B cell (primary cell): ENCODE data around the gene CAMSAP2. TPM values are rescaled to one million over a fixed set of nuclear protein-coding genes. Genes with fewer than 3 reads are reported as not detected.

ENCODE experiments used
- ATAC-seq: fragments of 200-7000 bp; cut with Tn5 transposase; one replicate; pipeline ENCODE4 v1.10.0; 2021; ENCODE audit warnings: low read depth, mild to moderate bottlenecking, moderate number of reproducible peaks, moderate library complexity
- CTCF ChIA-PET: fragments of 350-600 bp; sonication (Branson Sonifier 250); formaldehyde crosslinking; loops from one replicate; lab custom pipeline; 2021; ENCODE audit warnings: antibody characterized with exemption, inconsistent platforms; lab: Charles Lee
- POLR2A ChIA-PET: fragments of 350-600 bp; sonication (Branson Sonifier 250); formaldehyde crosslinking; loops from one replicate; lab custom pipeline; 2021; ENCODE audit warnings: antibody characterized with exemption; lab: Charles Lee
- DNase-seq: peaks from one replicate; pipeline ENCODE4 v3.0.0; 2013
- H2AFZ ChIP-seq: 2 replicates; pipeline ENCODE4 v1.6.1; 2012; ENCODE audit warnings: mild to moderate bottlenecking, low read depth, low read length; ENCODE audit not compliant: insufficient read depth, poor library complexity, severe bottlenecking
- H3K27ac ChIP-seq, 2 donors: 1 replicate in 1 of 2; 2 replicates in 1 of 2; pipeline ENCODE4 v1.5.1; 2012 to 2013; ENCODE audit warnings: low read length in 2 of 2, mild to moderate bottlenecking in 2 of 2, moderate library complexity in 1 of 2
- H3K27me3 ChIP-seq, 4 experiments: fragments of 200-600 bp in 1 of 4; sonication (generic) in 1 of 4; replicated peaks in 1 of 4; 1 replicate in 2 of 4; 2 replicates in 2 of 4; pipeline versions ENCODE4 v1.6.1 to v1.7.0; 2013 to 2016; ENCODE audit warnings: low read length in 3 of 4, mild to moderate bottlenecking in 2 of 4, mixed read lengths in 1 of 4, moderate library complexity in 1 of 4; ENCODE audit not compliant: insufficient read depth in 4 of 4, control insufficient read depth in 3 of 4; ENCODE audit errors: control extremely low read depth in 1 of 4
- H3K36me3 ChIP-seq, 2 experiments: replicated peaks in 1 of 2; 1 replicate in 1 of 2; 2 replicates in 1 of 2; pipeline versions ENCODE4 v1.6.1 to v1.7.1; 2013; ENCODE audit warnings: low read length in 1 of 2; ENCODE audit not compliant: insufficient read depth in 2 of 2, control insufficient read depth in 1 of 2; ENCODE audit errors: control extremely low read depth in 1 of 2, extremely low read depth in 1 of 2
- H3K4me1 ChIP-seq, 2 donors: fragments of 200-600 bp in 1 of 2; sonication (generic) in 1 of 2; 1 replicate in 1 of 2; 2 replicates in 1 of 2; pipeline versions ENCODE4 v1.5.1 to v1.6.1; 2013 to 2017; ENCODE audit warnings: low read length in 2 of 2; ENCODE audit not compliant: control insufficient read depth in 2 of 2, insufficient read depth in 2 of 2
- H3K4me2 ChIP-seq: replicated peaks from 2 replicates; pipeline ENCODE3; 2012; ENCODE audit warnings: mild to moderate bottlenecking, low read depth, low read length; ENCODE audit not compliant: poor library complexity, severe bottlenecking
- H3K4me3 ChIP-seq, 5 experiments: fragments of 200-600 bp in 1 of 5; sonication (generic) in 1 of 5; 1 replicate in 3 of 5; 2 replicates in 2 of 5; pipeline versions ENCODE4 v1.5.1 to v1.7.0; 2011 to 2016; ENCODE audit warnings: low read length in 4 of 5, mild to moderate bottlenecking in 4 of 5, low read depth in 2 of 5, control low read depth in 1 of 5, moderate library complexity in 1 of 5; ENCODE audit not compliant: insufficient read depth in 1 of 5; ENCODE audit errors: control extremely low read depth in 1 of 5, extremely low read depth in 1 of 5
- H3K79me2 ChIP-seq: fragments of 200-600 bp; sonication (generic); one replicate; pipeline ENCODE4 v1.6.0; 2016; ENCODE audit warnings: low read length; ENCODE audit not compliant: control insufficient read depth, insufficient read depth
- H3K9ac ChIP-seq: fragments of 200-600 bp; sonication (generic); 2 replicates; pipeline ENCODE4 v1.6.1; 2017; ENCODE audit warnings: mild to moderate bottlenecking, low read length, moderate library complexity
- H3K9me3 ChIP-seq, 3 donors: one replicate each; pipeline versions ENCODE4 v1.6.1 to v1.7.1; 2013; ENCODE audit warnings: low read length in 2 of 3; ENCODE audit not compliant: control insufficient read depth in 2 of 3, insufficient read depth in 1 of 3; ENCODE audit errors: control extremely low read depth in 1 of 3
- H4K20me1 ChIP-seq: 2 replicates; pipeline ENCODE4 v1.6.0; 2012; ENCODE audit warnings: mild to moderate bottlenecking, low read length; ENCODE audit not compliant: insufficient read depth, control insufficient read depth, poor library complexity, severe bottlenecking
- H3K27ac Mint-ChIP-seq: one replicate; pipeline ENCODE4 v1.8.0; 2021; ENCODE audit warnings: mixed read lengths
- H3K27me3 Mint-ChIP-seq: one replicate; pipeline ENCODE4 v1.8.0; 2021; ENCODE audit warnings: mixed read lengths
- H3K4me1 Mint-ChIP-seq: one replicate; pipeline ENCODE4 v1.8.0; 2021; ENCODE audit warnings: mixed read lengths
- H3K4me3 Mint-ChIP-seq: one replicate; pipeline ENCODE4 v1.8.0; 2021; ENCODE audit warnings: mixed read lengths
- H3K9me3 Mint-ChIP-seq: one replicate; pipeline ENCODE4 v1.8.0; 2022; ENCODE audit warnings: mixed read lengths; ENCODE audit not compliant: insufficient read depth
- EZH2 ChIP-seq: IDR thresholded peaks from 2 replicates; pipeline ENCODE4 v1.6.1; 2012; ENCODE audit warnings: borderline replicate concordance, low read depth, mild to moderate bottlenecking, moderate library complexity, low read length; ENCODE audit not compliant: insufficient read depth, poor library complexity, severe bottlenecking
- whole genome bisulfite sequencing: methylation state at CpG from one replicate; pipeline ENCODE4 v1.1.5; 2013; ENCODE audit warnings: missing lambda C conversion rate; ENCODE audit not compliant: insufficient coverage; 5-methylcytosine and 5-hydroxymethylcytosine counted together
- intact Hi-C: fragments of 100-400 bp; cut with micrococcal nuclease; formaldehyde crosslinking; loops from one replicate; pipeline ENCODE4 v1.10.0; 2022
- polyA plus RNA-seq: library from polyadenylated mRNA; depleted of rRNA; stranded (reverse); fragments of >200 nt; gene quantifications from 2 replicates; pipeline ENCODE4 v1.2.3, GENCODE V29; 2012
- total RNA-seq, 2 donors: library from RNA; stranded (reverse); fragments of 120-200 nt in 1 of 2; gene quantifications; 1 replicate in 1 of 2; 2 replicates in 1 of 2; pipeline versions ENCODE4 v1.2.3 to v1.2.4, GENCODE V29; 2013 to 2022
- TF ChIP-seq, protein P1 (sequence below): fragments of 200-600 bp; IDR thresholded peaks from one replicate; pipeline ENCODE4 v1.8.0; 2022; ENCODE audit warnings: antibody characterized with exemption, mild to moderate bottlenecking

CAMSAP2 gene
- total and polyA plus RNA-seq, 2 donors (not counting 1 experiment from before 2014, with no cell fraction given) = 0.10 to 2.1 TPM

DNA sequence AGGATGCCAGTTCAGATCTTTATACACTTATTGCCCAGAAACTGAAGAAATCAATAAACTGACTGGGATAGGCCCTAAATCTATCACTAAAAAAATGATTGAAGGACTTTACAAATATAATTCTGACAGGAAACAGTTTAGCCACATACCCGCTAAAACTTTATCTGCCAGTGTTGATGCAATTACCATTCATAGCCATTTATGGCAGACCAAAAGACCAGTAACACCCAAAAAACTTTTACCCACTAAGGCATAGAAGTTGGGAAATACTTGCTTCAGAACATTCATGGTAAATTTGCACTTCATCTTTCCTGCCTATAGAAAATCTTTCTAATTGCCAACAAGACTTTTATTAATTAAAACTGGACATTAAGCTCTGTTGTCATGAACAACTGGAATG is 119.1 kb downstream of the CAMSAP2 start:
- H3K4me3 Mint-ChIP-seq = no peak overlapping the region
- H3K9me3 Mint-ChIP-seq = no peaks in the 10 kb centered on the region
- peaks cover 9% of the 10 kb centered on the region for H3K4me1 Mint-ChIP-seq
- DNase-seq (no peak), ATAC-seq (no peak)
- WGBS = 100% methylated on average over 1 of the region's 1 CpG
- Histone ChIP-seq H3K9ac (no peak overlapping the region), H4K20me1 (no peaks in the 10 kb centered on the region), H3K27me3 (no peaks in the 10 kb centered on the region), H3K9me3 (no peaks in the 10 kb centered on the region), H3K79me2 (no peaks in the 10 kb centered on the region), H3K36me3 (no peaks in the 10 kb centered on the region), H3K27ac (no peak overlapping the region), H3K4me3 (no peak overlapping the region), H3K4me1 (peaks cover 0 to 4% of the 10 kb centered on the region in 2 donors), H3K4me2 (no peak overlapping the region), H2AFZ (no peak overlapping the region)
- POLR2A ChIA-PET = no interaction called here
- H3K27ac Mint-ChIP-seq = no peak overlapping the region
- intact Hi-C loops = no loop called here
- H3K27me3 Mint-ChIP-seq = no peaks in the 10 kb centered on the region
- CTCF ChIA-PET = no interaction called here
- TF ChIP-seq EZH2 = no peak
- TF ChIP-seq, protein P1, sequence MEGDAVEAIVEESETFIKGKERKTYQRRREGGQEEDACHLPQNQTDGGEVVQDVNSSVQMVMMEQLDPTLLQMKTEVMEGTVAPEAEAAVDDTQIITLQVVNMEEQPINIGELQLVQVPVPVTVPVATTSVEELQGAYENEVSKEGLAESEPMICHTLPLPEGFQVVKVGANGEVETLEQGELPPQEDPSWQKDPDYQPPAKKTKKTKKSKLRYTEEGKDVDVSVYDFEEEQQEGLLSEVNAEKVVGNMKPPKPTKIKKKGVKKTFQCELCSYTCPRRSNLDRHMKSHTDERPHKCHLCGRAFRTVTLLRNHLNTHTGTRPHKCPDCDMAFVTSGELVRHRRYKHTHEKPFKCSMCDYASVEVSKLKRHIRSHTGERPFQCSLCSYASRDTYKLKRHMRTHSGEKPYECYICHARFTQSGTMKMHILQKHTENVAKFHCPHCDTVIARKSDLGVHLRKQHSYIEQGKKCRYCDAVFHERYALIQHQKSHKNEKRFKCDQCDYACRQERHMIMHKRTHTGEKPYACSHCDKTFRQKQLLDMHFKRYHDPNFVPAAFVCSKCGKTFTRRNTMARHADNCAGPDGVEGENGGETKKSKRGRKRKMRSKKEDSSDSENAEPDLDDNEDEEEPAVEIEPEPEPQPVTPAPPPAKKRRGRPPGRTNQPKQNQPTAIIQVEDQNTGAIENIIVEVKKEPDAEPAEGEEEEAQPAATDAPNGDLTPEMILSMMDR = no peak

DNA sequence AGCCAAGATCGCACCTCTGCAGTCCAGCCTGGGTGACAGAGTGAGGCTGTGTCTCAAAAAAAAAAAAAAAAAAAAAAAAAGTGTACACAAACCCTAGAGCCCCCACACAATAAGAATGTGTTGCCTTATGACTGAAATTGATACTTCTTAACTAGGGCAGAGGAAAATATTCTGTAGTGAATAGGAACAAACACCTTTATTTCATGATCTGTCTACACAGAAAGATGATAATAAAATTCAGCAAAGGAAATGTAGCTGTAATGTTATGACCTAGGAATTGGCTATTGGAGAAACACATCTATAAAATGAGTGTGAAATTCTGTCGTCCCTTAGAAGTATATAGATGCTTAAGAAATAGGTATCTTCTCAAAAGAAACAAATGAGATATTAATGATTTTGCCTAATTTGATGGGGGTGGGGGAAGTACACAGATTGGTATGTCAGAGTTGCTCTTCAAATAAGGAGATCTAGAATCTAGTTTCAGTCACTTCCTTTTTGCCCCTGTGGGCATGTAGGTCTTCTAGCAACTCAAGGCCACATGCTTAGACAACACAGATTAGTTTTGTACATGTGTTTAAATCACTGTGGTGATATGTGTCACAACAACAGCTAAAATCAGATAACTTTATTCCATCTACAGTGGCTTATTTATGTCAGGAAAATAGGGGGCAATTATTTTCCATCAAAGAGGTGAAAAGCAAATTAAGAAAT is 123.4 kb downstream of the CAMSAP2 start:
- Histone ChIP-seq H4K20me1 (no peaks in the 10 kb centered on the region), H3K36me3 (no peaks in the 10 kb centered on the region), H3K27ac (peak overlapping the region; percentile 45 to 64), H2AFZ (no peak overlapping the region), H3K27me3 (no peaks in the 10 kb centered on the region), H3K9me3 (no peaks in the 10 kb centered on the region), H3K79me2 (no peaks in the 10 kb centered on the region), H3K4me3 (no peak overlapping the region), H3K4me2 (peak overlapping the region; percentile 39), H3K9ac (no peak overlapping the region), H3K4me1 (peaks cover 6 to 25% of the 10 kb centered on the region in 2 donors)
- Mint-ChIP-seq H3K27ac (peak overlapping the region; percentile 50), H3K4me1 (peaks cover 32% of the 10 kb centered on the region), H3K9me3 (no peaks in the 10 kb centered on the region), H3K27me3 (no peaks in the 10 kb centered on the region), H3K4me3 (peak overlapping the region; percentile 52)
- ChIA-PET POLR2A (no interaction called here), CTCF (interaction anchor here (0.9 kb wide), 1 partner anchor 12 kb away, joined by 4 read pairs; no protein-coding TSS in a partner anchor)
- TF ChIP-seq, protein P1 = no peak
- TF ChIP-seq EZH2 = no peak
- intact Hi-C loops = no loop called here
- ATAC-seq = peak; percentile 58
- DNase-seq = no peak
- no CpG with 5 or more reads among the region's 2 CpGs for WGBS
